Progenitor cell of endocrine pancreas (in vitro differentiated cells): ENCODE results near the gene GRAMD1A. TPM values are rescaled to one million over a fixed set of nuclear protein-coding genes. Genes with fewer than 3 reads are reported as not detected.
"Not testable (repeated sequence)": the region's sequence is repeated elsewhere in the genome, so short reads cannot be mapped to it uniquely, and the experiment has no call there.

ENCODE experiments used
- DNase-seq: peaks from one replicate; pipeline ENCODE4 v3.0.0; 2021; ENCODE audit warnings: low spot score; ENCODE audit not compliant: unreplicated experiment
- H3K27ac Mint-ChIP-seq: 2 replicates; pipeline ENCODE4 v1.8.0; 2021; ENCODE audit warnings: mild to moderate bottlenecking, moderate library complexity, mixed read lengths
- H3K27me3 Mint-ChIP-seq: 2 replicates; pipeline ENCODE4 v1.8.0; 2021; ENCODE audit warnings: mixed read lengths
- H3K36me3 Mint-ChIP-seq: 2 replicates; pipeline ENCODE4 v1.8.0; 2022; ENCODE audit warnings: mixed read lengths; ENCODE audit not compliant: insufficient read depth
- H3K4me1 Mint-ChIP-seq: 2 replicates; pipeline ENCODE4 v1.8.0; 2021; ENCODE audit warnings: low read depth, mixed read lengths
- H3K4me3 Mint-ChIP-seq: 2 replicates; pipeline ENCODE4 v1.8.0; 2021; ENCODE audit warnings: low read depth, mild to moderate bottlenecking, moderate library complexity, mixed read lengths
- H3K9me3 Mint-ChIP-seq: 2 replicates; pipeline ENCODE4 v1.8.0; 2021; ENCODE audit warnings: low read depth, mixed read lengths
- CTCF ChIP-seq: fragments of 200-600 bp; sonication (generic); IDR thresholded peaks from one replicate; pipeline ENCODE4 v1.5.0; 2021; ENCODE audit warnings: antibody characterized with exemption, mild to moderate bottlenecking; ENCODE audit not compliant: unreplicated experiment
- total RNA-seq: library from RNA; stranded (reverse); gene quantifications from 2 replicates; pipeline ENCODE4 v1.2.1, GENCODE V29; 2021

GRAMD1A gene
- total RNA-seq, 1 donor from 2014 or later = 111 TPM

DNA sequence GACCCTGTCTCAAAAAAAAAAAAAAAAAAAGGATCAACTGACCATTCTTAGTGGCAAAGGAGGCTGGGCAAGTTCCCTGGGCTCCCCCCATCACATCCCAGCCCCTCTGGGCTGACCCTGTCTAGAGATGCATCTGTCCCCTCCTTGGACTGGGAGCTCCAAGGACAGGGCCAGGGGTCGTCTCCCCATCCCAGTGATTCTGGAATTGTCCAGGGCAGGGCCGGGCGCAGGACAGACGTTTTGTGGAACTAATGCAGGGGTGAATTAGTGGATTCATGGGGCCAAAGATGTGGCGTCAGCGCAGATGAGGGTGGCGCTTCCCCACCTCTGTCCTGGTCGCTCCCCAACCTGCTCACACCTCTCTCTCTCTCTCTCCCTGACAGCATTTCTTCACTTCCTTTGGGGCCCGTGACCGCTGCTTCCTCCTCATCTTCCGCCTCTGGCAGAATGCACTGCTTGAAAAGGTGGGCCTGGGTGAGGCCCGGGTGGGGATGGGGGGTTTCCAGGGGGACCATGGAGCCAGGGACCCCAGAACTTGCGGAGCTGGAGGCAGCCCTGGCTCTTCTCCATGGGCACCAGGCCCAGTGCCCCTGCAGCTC, 11.1 kb downstream of the GRAMD1A start:
- peaks cover 28% of the 10 kb centered on the region for H3K36me3 Mint-ChIP-seq
- no peak overlapping the region for H3K4me3 Mint-ChIP-seq
- TF ChIP-seq CTCF = no peak

DNA sequence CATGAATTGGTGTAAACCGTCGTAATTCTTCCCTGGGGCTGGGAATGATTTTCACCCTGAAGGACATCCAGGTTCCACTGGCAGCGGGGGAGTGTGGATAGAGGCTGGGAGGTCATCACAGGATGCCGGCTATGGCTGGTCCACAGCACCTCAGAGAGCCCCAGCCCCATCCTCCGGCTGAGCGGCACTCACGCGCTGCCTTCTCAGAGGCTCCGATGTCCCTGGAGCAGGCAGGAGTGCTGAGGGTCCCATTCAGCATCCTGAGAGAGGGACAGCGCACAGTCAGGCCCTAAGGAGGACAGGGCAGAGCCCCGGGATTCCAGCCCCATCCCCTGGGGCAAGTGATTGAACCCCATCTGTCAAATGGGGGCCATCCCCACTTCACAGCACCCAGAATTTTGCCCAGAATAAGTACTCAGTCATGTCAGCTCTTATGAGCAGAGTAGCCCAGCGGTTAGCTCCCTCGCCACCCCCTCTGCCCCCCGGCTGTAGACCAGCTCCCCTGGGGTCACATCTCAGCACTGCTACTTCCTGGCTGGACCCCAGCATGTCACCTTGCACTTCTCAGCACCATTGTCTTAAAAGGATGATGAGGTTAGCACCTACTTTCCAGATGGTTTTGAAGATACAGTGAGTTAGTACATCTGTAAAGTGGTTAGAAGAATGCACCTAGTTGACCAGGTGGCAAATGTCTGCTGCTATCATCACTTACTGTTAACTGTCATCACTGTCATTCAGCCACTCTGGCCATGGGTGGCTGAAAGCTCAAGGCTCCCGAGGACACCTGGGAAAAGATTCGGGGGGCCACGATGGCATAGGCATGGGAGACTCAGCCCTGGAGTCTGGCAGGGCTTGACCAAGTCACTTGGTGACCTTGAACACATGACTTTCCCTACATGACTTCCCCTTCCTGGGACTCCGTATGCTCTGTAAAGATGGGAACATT, 11.9 kb downstream of the GRAMD1A start:
- Mint-ChIP-seq H3K4me1 (no peaks in the 10 kb centered on the region), H3K4me3 (no peak overlapping the region), H3K27ac (no peak overlapping the region), H3K36me3 (peaks cover 23% of the 10 kb centered on the region), H3K9me3 (no peaks in the 10 kb centered on the region), H3K27me3 (no peaks in the 10 kb centered on the region)
- DNase-seq = no peak
- no peak for TF ChIP-seq CTCF

More for the DNA sequence above, 11.1 kb downstream of the GRAMD1A start:
- Mint-ChIP-seq H3K4me1 (peaks cover 8% of the 10 kb centered on the region), H3K27me3 (no peaks in the 10 kb centered on the region), H3K27ac (no peak overlapping the region), H3K9me3 (no peaks in the 10 kb centered on the region)
- DNase-seq = no peak

- Mint-ChIP-seq H3K4me1 (no peaks in the 10 kb centered on the region), H3K36me3 (peaks cover 28% of the 10 kb centered on the region), H3K4me3 (no peak overlapping the region), H3K9me3 (no peaks in the 10 kb centered on the region), H3K27ac (peak overlapping the region; percentile 81), H3K27me3 (no peaks in the 10 kb centered on the region)
- DNase-seq = peak; percentile 65
- peak; percentile 92 for TF ChIP-seq CTCF
Observed at GRCh38 chr19:35013041-35013819, 13.1 kb downstream of the GRAMD1A start.

GRCh38 chr19:35013820-35014754, 14.0 kb downstream of the GRAMD1A start:
- Mint-ChIP-seq H3K27ac (peak overlapping the region; percentile 81), H3K36me3 (peaks cover 32% of the 10 kb centered on the region), H3K27me3 (no peaks in the 10 kb centered on the region), H3K4me1 (no peaks in the 10 kb centered on the region), H3K9me3 (no peaks in the 10 kb centered on the region), H3K4me3 (no peak overlapping the region)
- no peak for DNase-seq
- TF ChIP-seq CTCF = no peak

- not testable (repeated sequence) for H3K27ac Mint-ChIP-seq, H3K27me3 Mint-ChIP-seq, DNase-seq, H3K9me3 Mint-ChIP-seq, H3K4me1 Mint-ChIP-seq, H3K4me3 Mint-ChIP-seq
- H3K36me3 Mint-ChIP-seq = peaks cover 35% of the 10 kb centered on the region
Observed at GRCh38 chr19:35014774-35015173, 14.7 kb downstream of the GRAMD1A start.
